T-helper 22 cell (primary cell): ENCODE measurements around the gene PLIN4.

ENCODE experiments used
- DNase-seq: peaks from one replicate; pipeline ENCODE4 v3.0.0-alpha.2; 2020; ENCODE audit warnings: low read depth

PLIN4 gene

DNA sequence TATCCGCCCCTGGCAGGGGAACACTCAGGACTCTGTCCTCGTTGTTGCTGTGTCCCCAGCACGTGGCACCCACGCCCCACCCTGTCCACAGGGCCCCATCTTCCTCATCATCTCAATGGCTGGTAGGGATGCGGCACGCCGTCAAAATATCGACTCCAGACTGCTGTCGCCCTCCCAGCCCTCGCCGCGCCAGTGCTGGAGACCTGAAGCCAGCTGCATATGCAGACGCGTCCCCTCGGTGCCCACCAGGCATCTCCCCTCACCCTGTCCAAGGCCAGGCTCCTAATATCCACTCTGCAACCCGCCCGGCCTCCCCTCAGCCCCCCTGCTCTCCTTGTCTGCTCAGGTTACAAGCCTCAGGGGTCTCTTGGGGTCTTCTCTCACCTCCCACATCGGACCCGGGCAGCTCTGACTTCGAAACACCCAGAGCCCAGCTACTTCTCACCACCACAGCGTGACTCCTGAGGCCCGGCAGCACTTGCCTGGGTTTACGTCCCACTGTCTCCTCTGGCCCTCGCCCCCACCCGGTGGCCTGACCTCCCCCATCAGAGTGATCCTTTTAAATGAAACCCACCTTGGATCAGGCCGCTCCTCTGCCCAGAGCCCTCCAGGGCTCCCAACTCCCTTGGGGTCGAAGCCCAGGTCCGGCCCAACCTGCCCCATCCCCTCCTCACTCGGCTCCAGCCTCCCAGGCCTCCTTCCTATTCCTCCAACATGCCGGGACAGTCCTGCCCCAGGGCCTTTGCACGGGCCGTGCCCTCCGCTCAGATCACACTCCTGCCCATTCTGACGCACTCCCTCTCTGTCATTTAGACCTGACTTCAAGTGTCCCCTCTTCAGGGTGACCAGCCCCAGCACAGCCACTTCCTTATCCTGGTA, 12.5 kb downstream of the PLIN4 start:
- DNase-seq = no peak

DNA sequence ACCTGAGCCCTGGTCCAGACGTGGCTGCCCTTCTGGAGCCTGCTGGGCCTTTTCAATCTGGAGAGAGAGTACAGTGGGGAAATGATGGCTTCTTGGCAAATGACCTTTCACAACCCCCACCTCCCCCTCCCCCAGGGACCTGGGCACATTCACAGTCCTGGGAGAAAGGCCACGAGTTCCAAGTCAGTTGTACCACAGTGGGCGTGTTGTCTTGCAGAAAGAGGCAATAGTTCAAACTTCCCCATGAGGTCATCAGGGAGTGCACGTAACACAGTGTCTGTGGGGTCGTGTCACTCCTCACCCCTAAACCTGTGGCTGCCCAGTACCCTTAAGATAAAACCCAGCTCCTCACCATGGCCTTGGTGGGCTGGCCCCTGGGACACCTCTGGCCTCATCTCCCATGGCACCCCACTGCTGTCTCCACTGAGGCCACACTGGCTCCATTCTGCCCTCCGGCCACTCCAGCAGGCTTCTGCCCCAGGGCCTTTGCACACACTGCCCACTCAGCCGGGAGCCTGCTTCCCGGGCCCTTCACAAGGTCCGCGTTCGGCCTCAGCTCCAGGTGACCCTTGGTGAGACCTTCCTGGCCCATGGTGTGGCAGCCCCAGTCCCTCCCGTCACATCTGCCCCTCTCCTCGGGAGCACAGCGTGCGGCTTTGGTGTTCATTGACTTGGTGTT, 13.3 kb downstream of the PLIN4 start:
- no peak for DNase-seq

DNA sequence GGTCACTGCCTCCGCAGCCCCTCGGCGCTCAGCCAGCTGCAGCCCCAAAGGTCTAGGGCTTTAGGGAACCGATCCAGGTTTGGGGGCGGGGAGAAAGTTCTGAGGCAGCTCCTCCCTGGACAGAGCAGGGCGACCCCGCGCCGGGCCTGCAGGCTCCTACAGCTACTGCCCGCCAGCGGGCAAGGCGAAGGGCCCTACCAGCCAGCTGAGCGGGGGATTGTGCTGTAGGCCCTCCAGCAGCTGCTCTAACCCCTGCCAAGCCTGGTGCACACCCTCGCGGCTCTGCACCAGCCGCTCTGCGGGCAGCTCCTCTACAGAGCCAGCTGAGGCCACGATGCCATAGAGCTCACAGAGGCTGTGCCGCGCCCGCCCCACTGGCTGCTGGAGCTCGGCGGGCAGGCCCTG, 14.0 kb downstream of the PLIN4 start:
- DNase-seq = no peak

DNA sequence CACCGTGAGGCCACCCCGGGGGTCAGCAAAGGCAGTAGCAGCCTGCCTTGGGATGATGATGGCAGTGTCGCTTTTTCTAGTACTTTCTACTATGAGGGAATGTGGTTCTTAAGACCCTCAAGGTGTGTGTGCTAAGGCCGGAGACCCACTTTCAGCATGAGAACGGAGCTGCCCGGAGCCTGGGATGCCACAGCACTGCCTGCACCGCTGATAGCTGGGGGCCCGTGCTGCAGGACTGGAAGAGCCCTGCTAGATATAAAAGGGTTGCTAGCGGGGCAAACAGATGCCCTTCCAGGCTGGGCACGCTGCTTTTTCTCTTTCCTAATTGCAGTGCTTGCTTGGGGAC, 14.5 kb downstream of the PLIN4 start:
- DNase-seq = no peak

DNA sequence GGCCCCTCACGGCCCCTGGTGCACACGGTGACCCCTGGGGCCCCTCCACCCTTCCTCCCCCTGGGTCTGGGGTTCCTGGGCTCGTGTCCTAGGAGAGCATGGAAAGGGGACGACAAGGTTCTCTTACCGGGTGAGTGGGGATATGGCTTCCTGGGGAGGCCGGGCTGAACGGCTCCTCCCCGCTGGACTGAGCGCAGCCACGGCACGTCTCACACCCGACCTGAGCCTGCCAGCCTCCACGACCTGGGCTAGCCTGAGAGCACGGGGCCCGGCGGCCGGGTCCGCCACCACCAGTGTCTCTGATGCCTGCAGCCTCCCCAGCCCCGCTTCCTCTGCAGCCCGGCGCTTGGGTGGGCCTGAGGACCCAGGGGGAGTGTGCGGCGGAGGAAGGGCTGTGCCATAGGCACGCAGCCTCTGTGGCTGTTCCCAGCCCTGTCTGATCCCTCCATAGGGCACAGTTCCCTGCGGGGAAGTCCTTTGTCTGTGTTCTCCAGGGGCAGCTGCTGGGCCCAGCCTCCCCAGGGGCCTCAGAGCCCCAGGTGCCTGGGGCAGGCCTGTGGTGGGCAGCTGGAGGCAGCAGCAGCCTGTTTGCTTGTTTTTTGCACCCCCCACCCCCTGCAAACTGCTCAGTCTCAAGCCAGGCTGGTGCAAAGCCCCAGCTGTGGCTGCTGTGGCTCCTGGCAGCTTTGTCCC, 15.0 kb downstream of the PLIN4 start:
- DNase-seq = no peak

DNA sequence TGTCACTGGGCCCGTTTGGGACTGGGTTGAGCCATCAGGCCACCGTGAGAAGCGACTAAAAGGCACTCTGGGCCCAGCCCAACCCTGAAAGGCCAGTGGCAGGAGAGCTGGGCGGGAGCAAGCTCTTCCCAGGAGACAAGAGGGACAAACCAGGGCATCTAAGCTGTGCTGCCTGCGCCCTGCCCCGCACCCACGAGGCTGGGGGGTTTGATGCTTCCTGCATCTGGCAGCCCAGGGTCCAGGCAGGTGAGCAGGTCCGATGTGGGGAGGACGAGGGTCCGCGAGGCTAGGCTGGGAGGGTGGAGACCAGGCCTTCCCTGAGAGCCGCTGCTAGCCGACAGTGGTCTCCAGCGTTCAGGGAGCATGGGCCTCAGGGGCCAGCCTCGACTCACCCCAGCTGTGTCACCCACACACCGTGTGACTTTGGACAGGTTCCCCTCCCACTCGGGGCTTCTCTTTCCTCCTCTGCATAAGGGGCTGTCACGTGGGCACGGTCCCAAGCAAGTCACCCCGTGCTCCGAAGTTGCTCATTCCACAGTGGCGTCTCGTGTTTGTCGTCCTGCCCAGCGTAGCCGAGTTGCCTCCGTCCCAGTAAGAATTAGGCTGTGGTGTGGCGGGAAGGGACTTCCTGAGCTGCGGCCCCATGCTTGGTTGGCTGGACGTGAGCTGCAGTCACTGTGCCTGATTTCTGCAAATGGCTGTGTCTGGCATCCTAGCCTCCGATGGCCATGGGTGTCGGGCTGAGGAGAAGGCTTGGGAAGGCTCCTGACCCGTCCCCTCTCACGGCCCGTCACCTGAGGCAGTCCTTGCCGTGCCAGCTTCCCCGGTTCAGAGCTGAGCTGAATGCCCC, 15.8 kb downstream of the PLIN4 start:
- DNase-seq = no peak

DNA sequence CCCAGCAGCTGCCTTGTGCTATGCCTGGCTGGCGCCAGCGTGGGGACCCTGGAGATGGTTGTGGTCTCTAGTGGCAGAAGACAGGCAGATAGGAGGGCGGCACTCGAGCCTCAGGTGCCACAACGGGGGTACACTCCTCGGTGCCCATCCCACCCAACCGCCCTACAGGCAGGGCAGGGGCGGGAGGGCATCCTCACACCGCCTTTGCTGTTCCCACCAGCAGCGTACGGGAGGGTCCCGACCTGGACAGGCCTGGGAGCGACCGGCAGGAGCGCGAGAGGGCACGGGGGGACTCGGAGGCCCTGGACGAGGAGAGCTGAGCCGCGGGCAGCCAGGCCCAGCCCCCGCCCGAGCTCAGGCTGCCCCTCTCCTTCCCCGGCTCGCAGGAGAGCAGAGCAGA, 16.6 kb downstream of the PLIN4 start:
- DNase-seq = no peak

DNA sequence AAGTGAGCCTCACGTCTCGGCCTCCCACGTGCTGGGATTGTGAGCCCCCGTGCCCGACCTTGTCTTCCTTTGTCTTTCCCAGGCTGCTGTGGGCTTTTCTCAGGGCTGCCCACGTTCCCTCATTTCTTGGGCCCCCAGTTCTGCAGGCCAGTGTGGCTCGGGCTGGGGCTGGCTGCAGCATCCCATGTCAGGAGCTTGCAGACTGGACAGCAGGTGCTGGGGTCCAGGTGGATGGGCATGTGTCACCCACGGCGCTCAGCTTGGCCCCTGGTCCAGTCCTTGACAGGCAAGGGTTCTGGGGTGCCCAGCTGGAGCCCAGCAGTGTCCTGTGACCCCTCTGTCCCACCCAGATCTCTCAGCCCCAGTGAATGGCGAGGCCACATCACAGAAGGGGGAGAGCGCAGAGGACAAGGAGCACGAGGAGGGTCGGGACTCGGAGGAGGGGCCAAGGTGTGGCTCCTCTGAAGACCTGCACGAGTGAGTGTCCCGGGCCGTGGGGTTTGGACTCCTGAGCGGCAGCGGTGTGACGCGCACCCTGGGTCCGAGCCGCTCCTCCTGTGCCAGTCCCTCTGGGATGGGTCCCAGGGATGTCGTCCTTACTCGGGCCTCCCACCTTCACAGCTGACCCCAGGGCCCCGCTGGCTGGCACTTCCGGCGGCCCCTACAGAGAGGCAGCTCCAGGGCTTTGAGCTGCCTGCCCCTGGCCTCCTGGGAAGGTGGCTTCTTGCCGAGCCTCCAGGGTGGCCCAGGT, 17.3 kb downstream of the PLIN4 start:
- DNase-seq = no peak

DNA sequence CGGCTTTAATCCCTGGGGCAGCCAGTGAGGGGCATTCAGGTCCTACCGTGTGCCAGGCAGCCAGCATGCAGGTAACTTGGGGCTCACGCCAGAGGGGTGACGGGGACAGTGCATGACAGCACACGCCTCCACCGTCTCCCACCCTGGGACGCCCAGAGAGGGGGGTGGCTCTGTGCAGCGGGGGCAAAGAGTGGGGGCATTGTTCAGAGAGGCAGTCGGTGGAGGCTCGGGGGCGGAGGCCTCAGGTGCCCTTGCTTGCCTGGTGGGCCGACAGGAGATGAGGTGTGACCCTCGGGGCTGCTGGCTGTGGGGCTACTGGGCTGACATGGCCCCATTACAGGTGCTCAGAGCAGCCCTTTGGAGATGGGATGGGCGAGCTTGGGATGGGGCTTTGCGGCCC, 18.4 kb downstream of the PLIN4 start:
- DNase-seq = no peak

DNA sequence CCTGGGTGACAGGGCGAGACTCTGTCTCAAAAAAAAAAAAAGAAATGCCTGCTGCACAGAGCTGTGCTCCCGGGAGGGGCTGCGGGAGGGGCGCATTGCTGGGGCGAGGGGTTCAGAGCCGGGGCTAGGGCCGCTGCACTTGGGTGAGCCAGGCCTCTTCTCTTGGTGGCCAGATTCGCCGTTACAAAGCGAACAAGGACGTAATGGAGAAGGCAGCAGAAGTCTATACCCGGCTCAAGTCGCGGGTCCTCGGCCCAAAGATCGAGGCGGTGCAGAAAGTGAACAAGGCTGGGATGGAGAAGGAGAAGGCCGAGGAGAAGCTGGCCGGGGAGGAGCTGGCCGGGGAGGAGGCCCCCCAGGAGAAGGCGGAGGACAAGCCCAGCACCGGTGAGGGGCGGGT, 19.0 kb downstream of the PLIN4 start:
- no peak for DNase-seq

DNA sequence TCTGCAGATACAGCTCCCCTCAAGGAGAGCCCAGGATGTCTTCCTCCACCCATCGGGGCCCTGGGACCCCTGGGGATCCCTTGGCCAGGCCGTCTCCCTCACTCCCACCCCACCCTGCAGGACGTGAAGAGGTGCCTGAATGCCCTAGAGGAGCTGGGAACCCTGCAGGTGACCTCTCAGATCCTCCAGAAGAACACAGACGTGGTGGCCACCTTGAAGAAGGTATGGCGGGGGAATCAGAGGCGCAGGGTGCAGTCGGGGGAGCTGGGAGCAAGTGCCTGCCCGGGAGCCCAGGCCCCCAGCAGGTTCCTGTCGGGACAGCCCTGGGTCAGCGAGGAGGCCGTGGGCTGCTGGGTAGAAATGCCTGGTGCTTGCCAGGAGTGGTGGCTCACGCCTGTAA, 19.6 kb downstream of the PLIN4 start:
- DNase-seq = no peak

DNA sequence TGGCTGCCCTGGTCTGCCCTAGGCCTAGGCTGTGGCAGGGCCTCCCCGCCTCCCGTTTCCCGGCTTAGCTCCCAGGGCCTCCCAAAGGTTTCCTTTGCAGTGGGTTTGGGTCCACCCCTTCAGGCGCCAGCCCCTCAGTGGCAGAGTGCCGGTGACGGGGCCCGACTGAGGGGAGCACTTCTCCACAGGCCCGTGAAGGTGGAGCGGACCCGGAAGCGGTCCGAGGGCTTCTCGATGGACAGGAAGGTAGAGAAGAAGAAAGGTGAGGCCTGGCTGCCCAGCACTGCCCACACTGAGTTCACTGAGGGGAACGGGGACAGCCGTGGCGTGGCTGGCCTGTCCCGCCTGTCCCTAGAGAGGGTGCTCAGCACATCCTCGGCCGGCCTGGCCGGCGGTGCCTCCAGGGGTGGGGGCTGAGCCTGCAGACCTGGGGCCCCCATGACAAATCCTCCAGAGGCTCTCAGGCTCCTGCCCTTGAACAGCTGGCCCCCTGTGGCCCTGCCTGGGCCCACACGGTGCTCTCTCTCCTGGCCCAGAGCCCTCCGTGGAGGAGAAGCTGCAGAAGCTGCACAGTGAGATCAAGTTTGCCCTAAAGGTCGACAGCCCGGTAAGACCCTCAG, 20.4 kb downstream of the PLIN4 start:
- no peak for DNase-seq

DNA sequence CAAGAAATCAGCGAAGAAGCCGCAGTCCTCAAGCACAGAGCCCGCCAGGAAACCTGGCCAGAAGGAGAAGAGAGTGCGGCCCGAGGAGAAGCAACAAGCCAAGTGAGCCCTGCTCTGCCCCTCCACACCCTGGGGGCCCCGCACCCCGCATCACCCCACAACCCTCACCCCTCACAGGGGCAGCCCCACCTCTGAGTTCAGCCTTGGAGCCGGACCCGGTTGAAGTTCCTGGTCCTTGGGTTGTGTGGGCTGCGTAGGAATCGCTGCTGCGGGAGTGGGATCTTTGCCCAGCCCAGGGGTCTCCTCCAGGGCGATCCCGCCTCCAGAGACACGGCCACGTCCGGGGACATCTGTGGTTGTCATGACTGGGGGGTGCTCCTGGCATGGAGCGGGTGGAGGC, 22.0 kb downstream of the PLIN4 start:
- DNase-seq = no peak

DNA sequence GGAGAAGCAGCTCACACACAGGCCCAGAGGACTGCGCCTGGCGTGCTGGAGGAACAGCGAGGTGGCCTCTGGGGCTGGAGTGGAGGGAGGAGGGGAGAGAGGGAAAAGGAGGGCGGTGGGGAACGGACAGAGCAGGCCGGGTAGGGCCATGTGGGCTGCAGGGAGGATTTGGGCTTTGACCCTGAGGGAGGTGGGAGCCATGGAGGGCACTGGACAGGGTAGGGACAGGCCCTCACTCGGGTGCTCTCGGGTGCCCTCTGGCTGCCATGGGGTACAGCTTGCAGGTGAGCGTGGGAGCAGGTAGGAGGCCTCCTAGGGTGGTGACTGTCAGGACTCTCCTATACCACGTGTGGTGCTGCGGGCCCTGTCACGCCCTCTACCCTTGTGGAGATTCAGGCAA, 22.8 kb downstream of the PLIN4 start:
- no peak for DNase-seq

DNA sequence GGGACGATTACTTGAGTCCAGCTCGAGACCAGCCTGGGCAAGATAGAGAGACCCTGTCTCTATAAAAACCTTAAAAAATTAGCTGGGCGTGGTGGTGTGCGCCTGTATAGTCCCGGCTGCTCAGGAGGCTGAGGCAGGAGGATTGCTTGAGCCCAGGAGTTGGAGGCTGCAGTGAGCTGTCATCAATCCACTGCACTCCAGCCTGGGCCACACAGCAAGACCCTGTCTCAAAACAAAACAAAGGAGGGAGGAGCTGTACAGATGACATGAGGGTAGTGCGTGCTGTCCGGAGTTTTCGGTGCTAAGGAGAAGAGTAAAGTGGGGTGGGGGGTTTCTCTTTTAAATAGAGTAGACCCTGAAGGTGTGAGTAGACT, 23.6 kb downstream of the PLIN4 start:
- no peak for DNase-seq

DNA sequence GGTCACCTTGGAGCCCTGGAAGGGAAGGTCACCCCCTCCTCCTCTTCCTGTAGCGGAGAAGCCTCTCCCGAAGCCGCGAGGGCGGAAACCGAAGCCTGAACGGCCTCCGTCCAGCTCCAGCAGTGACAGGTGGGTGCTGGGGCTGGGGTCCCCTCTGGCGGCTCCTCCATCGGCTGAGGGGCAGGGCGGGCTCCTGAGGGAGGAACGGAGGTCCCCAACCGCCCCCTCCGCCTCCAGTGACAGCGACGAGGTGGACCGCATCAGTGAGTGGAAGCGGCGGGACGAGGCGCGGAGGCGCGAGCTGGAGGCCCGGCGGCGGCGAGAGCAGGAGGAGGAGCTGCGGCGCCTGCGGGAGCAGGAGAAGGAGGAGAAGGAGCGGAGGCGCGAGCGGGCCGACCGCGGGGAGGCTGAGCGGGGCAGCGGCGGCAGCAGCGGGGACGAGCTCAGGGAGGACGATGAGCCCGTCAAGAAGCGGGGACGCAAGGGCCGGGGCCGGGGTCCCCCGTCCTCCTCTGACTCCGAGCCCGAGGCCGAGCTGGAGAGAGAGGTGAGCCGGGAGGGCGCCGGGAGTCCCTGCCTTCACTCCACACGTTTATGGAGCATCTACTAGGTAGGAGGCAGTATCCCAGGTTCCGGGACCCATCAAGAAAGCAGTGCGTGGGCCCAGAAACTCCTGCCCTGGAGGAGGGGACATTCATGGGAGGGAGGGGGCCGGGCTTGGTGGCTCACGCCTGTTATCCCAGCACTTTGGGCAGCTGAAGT, 24.2 kb downstream of the PLIN4 start:
- DNase-seq = no peak

DNA sequence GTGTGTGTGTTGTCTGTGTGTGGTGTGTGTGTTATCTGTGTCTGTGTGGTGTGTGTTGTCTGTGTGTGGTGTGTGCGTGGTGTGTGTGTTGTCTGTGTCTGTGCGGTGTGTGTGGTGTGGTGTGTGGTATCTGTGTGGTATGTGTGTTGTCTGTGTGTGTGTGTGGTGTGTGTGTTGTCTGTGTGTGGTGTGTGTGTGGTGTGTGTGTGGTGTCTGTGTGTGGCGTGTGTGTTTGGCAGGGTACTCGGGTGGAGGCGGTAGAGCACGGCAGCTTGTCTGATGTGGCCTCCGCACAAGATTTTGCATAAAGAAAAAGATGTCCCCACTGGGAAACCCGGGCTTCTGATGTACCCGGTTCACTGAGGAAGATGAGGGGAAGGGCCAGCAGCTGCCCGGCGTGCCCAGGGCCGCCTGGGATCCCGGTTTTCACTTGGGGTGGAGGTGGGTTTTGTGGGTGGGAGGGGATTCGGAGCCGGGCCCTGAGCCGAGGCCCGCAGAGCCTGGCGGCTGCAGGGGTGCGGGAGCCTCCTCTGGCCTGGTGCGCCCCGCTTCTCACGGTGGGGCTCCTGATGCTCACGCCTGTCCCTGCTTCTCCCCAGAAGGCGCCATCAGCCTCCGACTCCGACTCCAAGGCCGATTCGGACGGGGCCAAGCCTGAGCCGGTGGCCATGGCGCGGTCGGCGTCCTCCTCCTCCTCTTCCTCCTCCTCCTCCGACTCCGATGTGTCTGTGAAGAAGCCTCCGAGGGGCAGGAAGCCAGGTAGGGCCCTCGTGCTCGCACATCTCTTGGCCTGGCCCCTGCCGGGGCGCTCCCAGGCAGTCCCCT, 25.0 kb downstream of the PLIN4 start:
- DNase-seq = no peak

DNA sequence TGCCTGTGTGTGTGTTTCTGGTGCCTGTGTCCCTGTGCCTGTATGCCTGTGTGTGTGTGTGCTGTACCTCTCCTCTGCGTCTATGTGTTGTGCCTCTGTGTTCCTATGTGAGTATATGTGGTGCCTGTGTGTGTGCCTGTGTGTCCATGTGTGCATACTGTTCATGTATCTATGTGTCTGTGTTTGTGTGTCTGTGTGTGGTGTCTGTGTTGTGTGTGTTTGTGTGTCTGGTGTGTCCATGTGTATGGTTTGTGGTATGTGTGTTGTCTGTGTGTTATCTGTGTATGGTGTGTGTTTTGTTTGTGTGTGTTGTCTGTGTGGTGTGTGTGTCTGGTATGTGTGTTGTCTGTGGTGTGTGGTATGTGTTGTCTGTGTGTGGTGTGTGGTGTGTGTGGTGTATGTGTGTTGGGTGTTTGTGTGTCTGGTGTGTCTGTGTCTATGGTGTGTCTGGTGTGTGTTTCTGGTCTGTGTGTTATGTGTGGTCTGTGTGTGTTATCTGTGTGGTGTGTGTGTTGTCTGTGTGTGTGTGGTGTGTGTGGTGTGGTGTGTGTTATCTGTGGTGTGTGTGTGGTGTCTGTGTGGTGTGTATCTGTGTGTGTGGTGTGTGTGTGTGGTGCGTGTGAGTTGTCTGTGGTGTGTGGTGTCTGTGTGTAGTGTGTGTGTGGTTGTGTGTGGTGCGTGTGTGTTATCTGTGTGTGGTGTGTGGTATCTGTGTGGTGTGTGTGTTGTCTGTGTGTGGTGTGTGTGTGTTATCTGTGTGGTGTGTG, 25.8 kb downstream of the PLIN4 start:
- no peak for DNase-seq

DNA sequence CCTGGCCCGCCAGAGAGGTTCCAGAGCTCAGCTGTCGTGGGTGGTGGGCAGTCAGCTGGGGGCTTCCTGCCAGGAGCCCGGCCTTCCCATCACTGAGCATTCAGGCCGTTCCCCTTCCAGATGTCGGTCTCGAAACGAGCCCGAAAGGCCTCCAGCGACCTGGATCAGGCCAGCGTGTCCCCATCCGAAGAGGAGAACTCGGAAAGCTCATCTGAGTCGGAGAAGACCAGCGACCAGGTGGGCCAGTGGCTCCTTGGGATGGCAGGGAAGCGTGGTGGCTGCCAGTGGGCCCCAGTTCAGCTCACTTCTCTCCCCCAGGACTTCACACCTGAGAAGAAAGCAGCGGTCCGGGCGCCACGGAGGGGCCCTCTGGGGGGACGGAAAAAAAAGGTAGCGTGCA, 26.8 kb downstream of the PLIN4 start:
- DNase-seq = no peak
